Adipocyte (in vitro differentiated cells): ENCODE data around the gene ATP1B3.

Experiments
- DNase-seq: peaks from one replicate; pipeline ENCODE4 v3.0.0-alpha.2; 2015; ENCODE audit warnings: low read depth
- H3K27me3 ChIP-seq: replicated peaks from 2 replicates; pipeline ENCODE4 v1.7.0; 2013; ENCODE audit warnings: mild to moderate bottlenecking, low read length, moderate library complexity; ENCODE audit not compliant: control insufficient read depth, insufficient read depth
- H3K36me3 ChIP-seq: 2 replicates; pipeline ENCODE4 v1.7.0; 2013; ENCODE audit warnings: low read length, mild to moderate bottlenecking, moderate library complexity; ENCODE audit not compliant: control insufficient read depth, insufficient read depth, severe bottlenecking
- H3K4me1 ChIP-seq: 2 replicates; pipeline ENCODE4 v1.7.0; 2013; ENCODE audit warnings: mild to moderate bottlenecking, low read length, moderate library complexity; ENCODE audit not compliant: control insufficient read depth, insufficient read depth
- H3K4me3 ChIP-seq: 2 replicates; pipeline ENCODE4 v1.7.0; 2013; ENCODE audit warnings: mild to moderate bottlenecking, low read length, moderate library complexity
- H3K9ac ChIP-seq: 2 replicates; pipeline ENCODE4 v1.7.0; 2013; ENCODE audit warnings: mild to moderate bottlenecking, low read length, moderate library complexity
- H3K9me3 ChIP-seq: 2 replicates; pipeline ENCODE4 v1.7.0; 2013; ENCODE audit warnings: mild to moderate bottlenecking, low read length, moderate library complexity; ENCODE audit not compliant: control insufficient read depth

ATP1B3 gene

DNA sequence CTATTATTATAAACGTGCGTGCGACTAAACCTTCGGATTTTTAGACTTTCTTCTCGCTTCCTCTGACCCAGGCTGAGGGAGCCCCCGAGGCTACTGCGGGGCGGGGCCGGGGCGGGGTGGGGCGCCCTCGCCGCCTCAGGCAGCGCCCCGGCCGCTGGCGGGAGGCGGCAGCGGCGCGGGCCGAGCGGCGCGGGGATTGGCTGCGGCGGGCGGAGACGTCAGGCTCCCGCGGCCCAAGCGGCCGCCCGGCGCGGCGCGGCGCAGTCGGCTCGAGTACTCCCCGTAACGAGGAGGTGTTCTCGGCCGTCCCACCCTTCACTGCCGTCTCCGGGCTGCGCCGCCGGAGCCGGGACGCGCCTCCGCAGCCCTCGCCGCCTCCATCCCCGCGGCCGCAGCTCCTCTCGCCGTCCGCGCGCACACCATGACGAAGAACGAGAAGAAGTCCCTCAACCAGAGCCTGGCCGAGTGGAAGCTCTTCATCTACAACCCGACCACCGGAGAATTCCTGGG lies at the start of gene ATP1B3:
ATP1B3 (plus strand) TSS at position 263 of the 510 bp plus-strand sequence; CDS start at position 422, 159 bp downstream.
- Histone ChIP-seq H3K9ac (peak within 1 kb of the TSS; percentile 90), H3K36me3 (no peaks in the 10 kb centered on the region), H3K4me3 (peak within 1 kb of the TSS; percentile 99)

DNA sequence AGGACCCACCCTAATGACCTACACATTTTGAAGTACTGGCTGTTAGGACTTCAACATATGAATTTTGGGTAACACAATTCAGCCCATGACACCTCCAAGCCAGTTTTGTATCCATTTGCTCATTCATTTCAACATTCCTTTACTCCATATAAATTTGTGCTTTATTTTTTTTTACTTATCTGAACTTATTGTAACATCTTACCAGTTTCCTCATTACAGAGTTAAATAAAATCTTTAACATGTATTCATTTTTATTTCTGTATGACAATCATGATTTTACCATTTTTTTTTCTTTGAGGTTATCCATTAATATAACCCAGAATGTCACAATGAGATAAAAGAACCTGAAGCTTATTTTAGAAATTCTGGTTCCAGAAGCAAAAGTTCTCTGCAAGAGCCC lies 48.0 kb upstream of the ATP1B3 start:
- no peak for DNase-seq

More for the DNA sequence above, at the start of gene ATP1B3:
- Histone ChIP-seq H3K27me3 (no peaks in the 10 kb centered on the region), H3K9me3 (no peaks in the 10 kb centered on the region), H3K4me1 (peaks cover 12% of the 10 kb centered on the region)
- peak; percentile 93 for DNase-seq

DNA sequence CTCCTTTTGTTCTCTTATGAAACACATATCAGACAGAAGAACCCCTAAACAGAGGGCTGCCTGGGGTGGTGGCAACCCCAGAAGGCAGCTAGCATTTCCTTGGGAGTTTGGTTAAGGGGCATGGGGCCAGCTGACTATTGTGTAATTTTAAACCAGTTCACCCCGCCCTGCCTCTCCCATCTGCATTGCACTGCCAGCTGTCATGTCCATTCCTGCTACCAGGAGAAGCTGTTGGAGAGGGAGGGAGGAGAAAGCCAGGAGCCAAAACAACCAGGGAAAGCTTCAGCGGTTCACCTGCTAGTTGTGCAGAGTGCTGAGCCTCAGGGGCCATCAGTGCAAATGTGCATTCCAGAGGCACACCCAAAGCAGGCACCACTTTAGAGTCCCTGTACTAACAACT lies 47.6 kb upstream of the ATP1B3 start:
- Histone ChIP-seq H3K9me3 (no peaks in the 10 kb centered on the region), H3K27me3 (peaks cover 25% of the 10 kb centered on the region), H3K36me3 (no peaks in the 10 kb centered on the region), H3K9ac (no peak overlapping the region), H3K4me1 (peaks cover 9% of the 10 kb centered on the region), H3K4me3 (no peak overlapping the region)
- peak; percentile 76 for DNase-seq

More for the DNA sequence above, 48.0 kb upstream of the ATP1B3 start:
- peaks cover 9% of the 10 kb centered on the region for H3K4me1 ChIP-seq
- H3K4me3 ChIP-seq = no peak overlapping the region
- H3K9me3 ChIP-seq = no peaks in the 10 kb centered on the region
- H3K27me3 ChIP-seq = peaks cover 25% of the 10 kb centered on the region
- H3K36me3 ChIP-seq = no peaks in the 10 kb centered on the region
- no peak overlapping the region for H3K9ac ChIP-seq

DNA sequence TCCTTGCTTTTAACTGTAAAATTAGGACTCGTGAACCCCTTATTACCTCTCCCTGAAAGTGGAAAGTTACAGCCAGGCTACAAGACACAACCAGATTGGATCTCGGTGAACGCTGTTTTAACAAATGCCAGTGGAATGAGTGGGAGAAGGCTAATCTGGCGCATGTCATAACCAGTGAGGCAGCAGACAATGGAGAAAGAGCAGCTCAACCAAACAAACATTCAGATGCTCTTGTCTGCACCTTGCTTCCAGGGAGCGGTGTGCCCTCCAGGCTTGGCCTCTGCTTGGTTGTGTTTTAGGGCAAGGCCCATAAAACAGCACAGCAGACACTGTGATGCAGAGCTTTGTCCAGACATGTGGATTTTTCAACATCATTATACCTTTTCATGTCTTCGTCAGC lies 45.9 kb upstream of the ATP1B3 start:
- no peak for DNase-seq
- no peak overlapping the region for H3K9ac ChIP-seq
- no peak overlapping the region for H3K4me3 ChIP-seq
- H3K4me1 ChIP-seq = peaks cover 9% of the 10 kb centered on the region
- no peaks in the 10 kb centered on the region for H3K36me3 ChIP-seq
- no peaks in the 10 kb centered on the region for H3K9me3 ChIP-seq
- H3K27me3 ChIP-seq = peaks cover 25% of the 10 kb centered on the region

DNA sequence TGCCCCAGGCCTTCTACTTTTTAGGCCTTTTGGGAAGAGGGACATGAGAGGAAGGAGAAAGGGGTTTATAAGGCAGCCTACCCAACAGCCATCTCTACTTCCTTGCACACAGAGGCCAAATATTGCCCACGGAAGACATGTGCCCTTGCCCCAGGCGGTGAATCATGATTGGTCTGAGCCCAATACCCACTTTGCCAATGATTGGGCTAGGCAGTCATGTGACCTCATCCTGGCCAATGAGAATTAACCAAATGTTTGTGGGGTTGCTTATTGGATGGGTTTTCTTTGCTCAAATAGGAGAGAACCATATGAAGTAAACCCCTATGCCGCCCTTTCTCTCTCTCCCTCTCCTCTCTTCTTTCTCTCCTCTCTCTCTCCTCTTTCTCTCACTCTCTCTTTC lies 42.2 kb upstream of the ATP1B3 start:
- Histone ChIP-seq H3K36me3 (no peaks in the 10 kb centered on the region), H3K4me3 (no peak overlapping the region), H3K9me3 (no peaks in the 10 kb centered on the region), H3K9ac (no peak overlapping the region), H3K27me3 (peaks cover 25% of the 10 kb centered on the region), H3K4me1 (no peaks in the 10 kb centered on the region)
- no peak for DNase-seq

DNA sequence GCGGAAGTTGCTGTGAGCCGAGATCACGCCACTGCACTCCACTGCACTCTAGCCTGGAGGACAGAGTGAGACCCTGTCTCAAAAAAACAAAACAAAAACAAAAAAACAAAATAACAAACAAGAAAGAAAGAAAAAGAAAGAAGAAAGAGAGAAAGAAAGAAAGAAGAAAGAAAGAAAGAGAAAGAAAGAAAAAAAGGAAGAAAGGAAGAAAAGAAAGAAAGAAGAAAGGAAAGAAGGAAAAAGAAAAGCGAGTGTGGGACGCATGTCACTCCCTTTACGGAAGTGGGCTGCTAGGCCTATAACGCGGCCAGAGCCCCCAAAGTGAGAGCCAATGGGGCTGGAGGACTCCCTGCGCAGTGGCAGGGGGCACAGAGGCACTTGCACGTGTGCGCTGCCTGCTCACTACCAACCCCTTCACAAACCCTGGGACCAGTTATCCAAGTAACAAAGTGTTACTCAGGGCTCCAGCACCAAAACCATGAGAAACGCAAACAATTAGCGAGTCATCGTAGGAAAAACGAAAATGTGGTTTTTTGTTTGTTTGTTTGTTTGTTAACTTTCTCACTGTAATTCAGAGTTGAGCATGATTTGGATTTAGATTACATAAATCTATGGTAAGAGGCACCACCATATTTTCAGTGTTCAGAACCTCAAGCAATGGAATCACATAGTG lies 40.8 kb upstream of the ATP1B3 start:
- no peaks in the 10 kb centered on the region for H3K4me1 ChIP-seq
- no peaks in the 10 kb centered on the region for H3K9me3 ChIP-seq
- H3K4me3 ChIP-seq = no peak overlapping the region
- DNase-seq = no peak
- no peaks in the 10 kb centered on the region for H3K36me3 ChIP-seq
- H3K9ac ChIP-seq = no peak overlapping the region
- peaks cover 13% of the 10 kb centered on the region for H3K27me3 ChIP-seq

DNA sequence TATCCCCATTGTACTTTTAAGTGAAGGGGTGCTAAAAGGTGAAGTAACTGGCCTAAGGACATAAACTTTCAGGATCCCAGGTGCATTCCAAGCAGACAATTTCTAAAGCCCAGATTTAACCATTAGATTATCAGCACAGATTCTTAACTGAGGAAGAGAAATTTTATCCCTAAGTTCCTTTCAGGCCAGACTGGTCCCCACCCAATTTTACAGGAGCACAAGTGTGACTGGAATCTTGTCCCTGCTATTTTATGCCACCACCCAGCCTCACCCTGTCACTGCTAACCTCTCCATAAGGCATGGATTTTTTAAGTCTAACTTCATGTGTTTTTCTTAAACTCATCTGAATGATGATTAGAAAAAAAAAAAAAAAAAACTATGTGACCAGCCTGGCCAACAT lies 37.1 kb upstream of the ATP1B3 start:
- Histone ChIP-seq H3K9me3 (no peaks in the 10 kb centered on the region), H3K9ac (no peak overlapping the region), H3K4me3 (no peak overlapping the region), H3K27me3 (no peaks in the 10 kb centered on the region), H3K36me3 (no peaks in the 10 kb centered on the region), H3K4me1 (peaks cover 2% of the 10 kb centered on the region)
- no peak for DNase-seq

DNA sequence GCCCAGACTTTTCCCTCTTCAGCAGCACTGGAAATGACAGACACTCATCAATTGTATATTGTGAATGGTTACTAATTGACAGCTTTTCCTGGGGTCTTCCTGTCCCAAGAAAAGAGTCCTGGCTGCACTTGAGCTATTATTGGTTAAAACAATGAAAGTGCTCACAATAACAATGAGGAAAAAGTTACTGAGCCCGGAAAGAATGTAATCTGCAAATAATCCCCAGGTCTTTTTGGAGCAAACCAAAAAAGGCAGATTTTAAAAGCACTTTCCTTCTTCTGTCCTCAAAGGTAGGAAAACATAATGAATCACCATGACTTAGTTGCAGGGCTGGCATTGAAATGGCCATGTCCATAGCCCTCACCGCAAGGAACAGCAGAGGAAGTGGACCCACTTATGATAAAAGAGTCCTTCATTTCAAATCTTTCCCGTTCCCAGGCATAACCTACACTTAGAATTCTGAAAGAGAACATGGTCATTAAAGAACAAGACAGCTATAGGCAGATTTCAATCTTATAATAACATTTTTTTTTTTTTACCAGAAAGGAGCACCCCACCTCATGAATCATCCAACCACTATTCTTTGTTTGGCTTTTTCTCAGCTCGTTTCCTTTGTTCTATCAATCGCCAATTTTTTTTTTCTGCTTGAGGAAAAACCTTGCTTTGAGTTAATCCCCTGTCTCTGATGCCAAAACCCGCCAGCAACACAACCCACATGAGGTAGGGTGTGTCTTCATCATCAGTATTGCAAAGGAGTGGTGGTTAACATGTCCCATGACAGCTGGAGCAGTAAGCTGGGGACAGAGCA lies 35.5 kb upstream of the ATP1B3 start:
- Histone ChIP-seq H3K4me1 (peaks cover 2% of the 10 kb centered on the region), H3K9me3 (no peaks in the 10 kb centered on the region), H3K9ac (no peak overlapping the region), H3K4me3 (no peak overlapping the region), H3K36me3 (no peaks in the 10 kb centered on the region), H3K27me3 (no peaks in the 10 kb centered on the region)
- DNase-seq = peak; percentile 25

DNA sequence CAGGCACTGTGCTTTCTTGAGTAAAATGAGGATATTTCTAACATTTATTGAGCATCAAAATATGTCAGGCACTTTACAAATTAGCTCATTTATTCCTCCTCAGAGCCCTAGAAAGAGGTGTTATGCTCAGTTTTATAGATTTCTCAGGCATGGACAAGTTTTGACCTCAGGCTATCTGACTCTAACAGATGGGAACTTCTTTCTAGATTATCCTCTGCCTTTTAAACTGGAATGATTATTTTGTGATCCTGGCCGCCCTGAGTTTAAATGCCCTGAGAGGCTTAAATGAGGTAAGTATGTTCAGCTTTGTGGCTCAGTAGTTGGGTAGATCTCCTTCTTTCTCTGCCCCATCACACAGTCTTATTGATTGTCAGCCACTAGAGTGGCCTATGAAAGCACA lies 32.3 kb upstream of the ATP1B3 start:
- no peaks in the 10 kb centered on the region for H3K9me3 ChIP-seq
- H3K4me3 ChIP-seq = no peak overlapping the region
- H3K27me3 ChIP-seq = no peaks in the 10 kb centered on the region
- no peak for DNase-seq
- H3K4me1 ChIP-seq = peaks cover 2% of the 10 kb centered on the region
- no peak overlapping the region for H3K9ac ChIP-seq
- no peaks in the 10 kb centered on the region for H3K36me3 ChIP-seq

DNA sequence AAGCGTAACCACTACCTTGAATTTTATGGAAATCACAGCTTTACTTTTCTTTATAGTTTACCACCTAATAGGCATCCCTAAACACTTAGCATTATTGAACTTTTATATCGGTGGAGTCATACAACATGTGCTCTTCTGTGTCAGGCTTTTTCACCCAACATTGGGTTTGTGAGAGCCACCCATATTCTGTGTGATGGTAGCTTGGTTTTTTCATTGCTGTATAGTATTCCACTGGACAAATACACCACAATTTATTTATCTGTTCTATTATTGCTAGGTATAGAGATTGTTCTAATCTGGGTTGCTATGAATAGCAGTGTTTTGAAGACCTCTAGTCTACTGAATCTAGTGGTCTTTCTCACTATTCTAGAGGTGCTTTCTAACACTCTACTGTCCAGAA lies 31.6 kb upstream of the ATP1B3 start:
- Histone ChIP-seq H3K4me3 (no peak overlapping the region), H3K4me1 (peaks cover 2% of the 10 kb centered on the region), H3K9me3 (no peaks in the 10 kb centered on the region), H3K36me3 (no peaks in the 10 kb centered on the region), H3K9ac (no peak overlapping the region), H3K27me3 (peaks cover 3% of the 10 kb centered on the region)
- DNase-seq = no peak

DNA sequence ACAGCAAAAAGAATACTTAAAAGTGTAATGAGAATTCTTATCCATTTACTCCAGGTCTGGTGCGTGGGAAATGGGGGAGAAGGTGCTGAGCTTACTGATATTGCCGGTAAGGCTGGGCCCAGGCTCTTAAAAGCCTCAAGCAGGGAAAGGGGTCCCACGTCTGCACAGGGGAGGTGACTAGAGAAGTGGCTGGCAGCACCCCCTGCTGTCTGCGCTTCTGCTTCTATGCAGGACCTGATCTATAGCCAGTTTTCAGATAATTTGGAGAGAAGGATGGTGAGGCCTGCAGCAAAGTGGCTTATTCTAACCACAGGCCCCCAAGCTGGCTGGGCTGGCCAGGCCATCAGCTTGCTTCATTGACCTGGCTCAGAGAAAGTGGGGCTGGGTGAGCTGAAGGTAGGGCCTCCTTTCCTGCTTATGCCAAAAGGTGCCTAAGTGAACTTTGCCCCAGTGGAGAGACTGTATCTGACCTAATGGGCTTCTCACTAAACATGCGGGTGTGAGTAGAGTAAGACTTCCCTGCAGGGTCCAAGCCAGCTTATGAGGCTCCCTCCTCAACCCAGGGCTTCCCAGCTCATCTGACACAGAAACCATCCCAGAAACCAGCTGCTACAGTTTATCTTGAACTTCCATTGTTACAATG lies 30.9 kb upstream of the ATP1B3 start:
- no peak for DNase-seq
- H3K4me1 ChIP-seq = peaks cover 2% of the 10 kb centered on the region
- H3K4me3 ChIP-seq = no peak overlapping the region
- H3K9me3 ChIP-seq = no peaks in the 10 kb centered on the region
- H3K27me3 ChIP-seq = peaks cover 3% of the 10 kb centered on the region
- H3K36me3 ChIP-seq = no peaks in the 10 kb centered on the region
- H3K9ac ChIP-seq = no peak overlapping the region
